Skeletal muscle satellite cell (primary cell): Measurements from ENCODE around the gene SCN2B.

Experiments
- H3K27me3 ChIP-seq: 2 replicates; pipeline ENCODE4 v1.7.0; 2013; ENCODE audit warnings: low read length; ENCODE audit not compliant: control insufficient read depth, insufficient read depth
- H3K36me3 ChIP-seq: 2 replicates; pipeline ENCODE4 v1.7.0; 2013; ENCODE audit warnings: mild to moderate bottlenecking, control low read depth, low read length; ENCODE audit not compliant: insufficient read depth
- H3K4me1 ChIP-seq: 2 replicates; pipeline ENCODE4 v1.7.0; 2013; ENCODE audit warnings: low read length; ENCODE audit not compliant: control insufficient read depth, insufficient read depth
- H3K4me2 ChIP-seq: 2 replicates; pipeline ENCODE4 v1.7.0; 2013; ENCODE audit warnings: mild to moderate bottlenecking, low read length
- H3K4me3 ChIP-seq: 2 replicates; pipeline ENCODE4 v1.7.0; 2013; ENCODE audit warnings: low read length
- H3K9ac ChIP-seq: 2 replicates; pipeline ENCODE4 v1.7.0; 2013; ENCODE audit warnings: mild to moderate bottlenecking, low read depth, low read length, moderate library complexity
- H3K9me3 ChIP-seq: replicated peaks from 2 replicates; pipeline ENCODE4 v1.7.0; 2013; ENCODE audit warnings: mild to moderate bottlenecking, control low read depth, low read length

The SCN2B gene

DNA sequence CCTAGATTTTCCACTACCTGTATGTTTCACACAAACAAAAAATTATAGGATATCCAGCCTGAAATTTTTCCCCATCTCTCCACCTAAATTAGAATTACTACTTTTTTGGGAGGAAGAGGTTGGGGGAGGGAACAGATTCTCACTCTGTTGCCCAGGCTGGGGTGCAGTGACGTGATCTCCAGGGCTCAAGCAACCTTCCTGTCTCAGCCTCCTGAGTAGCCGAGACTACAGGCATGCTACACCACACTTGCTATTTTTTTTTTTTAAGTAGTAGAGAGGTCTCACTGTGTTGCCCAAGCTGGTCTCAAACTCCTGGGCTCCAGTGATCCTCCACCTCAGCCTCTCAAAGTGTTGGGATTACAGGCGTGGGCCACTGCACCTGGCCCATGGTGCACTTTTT, 38.8 kb upstream of the SCN2B start:
- H3K4me3 ChIP-seq: no peak overlapping the region
- no peaks in the 10 kb centered on the region for H3K4me1 ChIP-seq
- no peaks in the 10 kb centered on the region for H3K36me3 ChIP-seq
- no peak overlapping the region for H3K9ac ChIP-seq
- H3K27me3 ChIP-seq: peaks cover 69% of the 10 kb centered on the region
- no peak overlapping the region for H3K4me2 ChIP-seq
- H3K9me3 ChIP-seq: no peaks in the 10 kb centered on the region

DNA sequence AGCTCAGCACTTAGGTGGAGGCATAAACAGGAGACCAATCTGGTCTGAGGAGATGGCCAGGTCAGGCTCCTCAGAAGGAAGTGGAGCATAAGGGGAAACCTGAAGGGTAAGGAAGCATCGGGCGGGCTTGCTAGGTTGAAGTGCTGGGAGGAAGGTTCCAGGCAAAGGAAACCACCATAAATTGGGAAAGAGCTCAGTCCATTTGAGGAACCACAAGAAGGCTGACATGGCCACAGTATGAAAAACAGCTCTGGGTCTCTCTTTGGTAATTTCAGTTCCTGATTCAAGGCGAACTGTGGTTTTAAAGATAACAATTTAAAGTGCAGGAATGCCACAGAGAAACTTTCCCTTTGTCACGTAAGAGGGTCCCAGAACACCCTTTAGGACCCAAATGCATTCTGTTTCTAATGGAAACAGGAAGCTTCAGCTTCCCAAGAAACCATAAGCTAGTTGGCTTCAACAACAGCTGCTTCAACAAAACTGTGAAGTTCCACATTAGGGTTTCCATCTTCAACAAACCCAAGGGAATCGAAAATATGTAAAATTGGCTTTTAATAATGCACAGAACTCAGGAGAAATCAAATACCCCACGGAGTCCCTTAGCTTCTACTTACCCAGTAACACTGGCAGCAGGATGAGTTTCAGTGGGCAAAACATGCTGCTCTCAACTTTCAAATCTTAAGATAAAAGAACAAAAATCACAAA, 37.9 kb upstream of the SCN2B start:
- no peaks in the 10 kb centered on the region for H3K36me3 ChIP-seq
- H3K27me3 ChIP-seq: peaks cover 67% of the 10 kb centered on the region
- H3K9me3 ChIP-seq: no peaks in the 10 kb centered on the region
- H3K4me2 ChIP-seq: no peak overlapping the region
- H3K4me1 ChIP-seq: no peaks in the 10 kb centered on the region
- H3K4me3 ChIP-seq: no peak overlapping the region
- H3K9ac ChIP-seq: no peak overlapping the region

DNA sequence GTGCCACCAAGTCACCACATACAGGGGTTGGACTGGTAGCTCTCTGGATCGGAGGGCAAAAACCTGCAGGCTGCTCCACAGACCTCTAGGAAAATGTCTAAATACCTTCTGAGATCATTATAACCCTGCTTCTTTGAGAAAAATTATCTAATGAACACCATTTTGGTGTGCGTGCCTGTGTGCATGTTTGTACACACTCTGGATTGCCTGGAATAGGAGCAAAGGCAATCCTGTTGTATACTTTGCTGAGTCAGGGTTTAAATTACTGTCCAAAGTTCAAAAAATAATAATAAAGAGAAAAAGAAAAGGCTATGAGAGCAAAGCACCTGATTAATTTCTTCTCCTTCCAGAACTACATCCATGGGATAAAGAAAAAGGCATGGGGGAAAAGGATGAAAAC, 37.3 kb upstream of the SCN2B start:
- H3K4me3 ChIP-seq: no peak overlapping the region
- H3K36me3 ChIP-seq: no peaks in the 10 kb centered on the region
- no peak overlapping the region for H3K9ac ChIP-seq
- no peaks in the 10 kb centered on the region for H3K4me1 ChIP-seq
- H3K27me3 ChIP-seq: peaks cover 73% of the 10 kb centered on the region
- H3K9me3 ChIP-seq: no peaks in the 10 kb centered on the region
- no peak overlapping the region for H3K4me2 ChIP-seq

DNA sequence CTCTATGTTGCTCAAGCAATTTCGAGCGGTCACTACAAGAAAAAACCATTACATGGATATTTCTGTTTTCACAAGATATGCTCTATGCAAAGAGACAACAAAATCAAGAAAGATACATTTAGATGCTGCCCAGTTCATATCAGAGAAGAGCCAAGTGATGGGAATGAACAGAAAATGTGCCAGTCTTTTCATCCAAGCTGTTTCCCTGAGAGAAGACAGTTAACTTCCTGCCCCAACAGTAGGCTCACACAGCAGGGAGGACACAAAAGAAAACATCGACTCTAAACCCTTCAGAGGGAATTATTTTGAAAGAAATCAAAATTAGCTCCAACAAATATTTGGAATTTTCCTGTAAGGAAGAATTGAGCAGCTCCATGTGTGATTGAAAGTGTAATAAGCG, 36.8 kb upstream of the SCN2B start:
- no peak overlapping the region for H3K4me3 ChIP-seq
- H3K9me3 ChIP-seq: no peaks in the 10 kb centered on the region
- no peak overlapping the region for H3K9ac ChIP-seq
- H3K4me1 ChIP-seq: no peaks in the 10 kb centered on the region
- H3K36me3 ChIP-seq: no peaks in the 10 kb centered on the region
- H3K4me2 ChIP-seq: no peak overlapping the region
- H3K27me3 ChIP-seq: peaks cover 75% of the 10 kb centered on the region

DNA sequence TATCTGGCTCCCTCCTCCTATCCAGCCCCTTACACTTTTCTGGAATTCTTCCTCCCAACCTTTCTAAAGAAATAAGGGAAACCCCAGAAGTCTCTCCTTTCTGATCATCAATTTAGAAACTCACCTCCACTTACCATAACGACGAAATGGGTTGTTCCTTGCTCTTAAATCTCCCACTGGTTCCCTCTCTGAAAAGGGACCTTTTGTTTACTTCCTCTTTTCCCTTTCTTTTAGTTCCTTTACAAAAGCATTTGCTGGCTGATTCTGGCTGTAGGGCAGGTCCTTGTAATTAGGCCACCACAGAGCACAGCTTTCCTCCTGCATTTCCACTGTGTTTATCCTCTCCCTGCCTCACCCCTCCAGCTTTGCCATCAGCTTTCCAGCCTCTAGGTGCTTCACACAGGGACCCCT, 36.3 kb upstream of the SCN2B start:
- H3K4me2 ChIP-seq: no peak overlapping the region
- no peaks in the 10 kb centered on the region for H3K4me1 ChIP-seq
- peaks cover 76% of the 10 kb centered on the region for H3K27me3 ChIP-seq
- no peaks in the 10 kb centered on the region for H3K9me3 ChIP-seq
- H3K9ac ChIP-seq: no peak overlapping the region
- H3K36me3 ChIP-seq: no peaks in the 10 kb centered on the region
- no peak overlapping the region for H3K4me3 ChIP-seq

DNA sequence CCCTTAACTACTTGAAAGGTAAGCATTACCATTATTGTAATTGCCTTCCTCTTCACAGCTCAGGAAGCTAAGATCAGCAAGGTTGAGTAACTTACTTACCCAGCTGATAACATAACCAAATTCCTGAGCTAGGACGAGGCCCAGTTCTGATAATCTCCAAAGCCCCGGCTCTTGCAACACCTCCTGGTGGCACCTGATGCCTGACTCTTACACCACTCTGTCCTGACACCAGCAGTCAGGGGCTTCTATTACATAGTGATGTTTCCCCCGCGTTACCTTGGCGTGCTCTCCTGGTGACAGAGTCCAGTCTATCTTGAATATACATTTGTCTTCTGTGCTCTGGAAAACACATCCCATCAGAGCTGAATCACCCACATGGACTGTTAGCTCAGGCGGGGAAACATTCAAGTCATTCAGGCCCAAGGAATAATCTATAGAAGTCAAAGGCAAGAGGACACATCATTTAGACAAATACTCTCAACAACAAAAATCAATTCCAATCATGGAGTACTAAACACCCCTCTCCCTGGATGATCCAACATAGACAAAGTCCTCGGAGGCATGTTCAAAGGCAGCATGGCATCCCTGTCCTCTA, 35.8 kb upstream of the SCN2B start:
- H3K4me2 ChIP-seq: no peak overlapping the region
- H3K4me1 ChIP-seq: no peaks in the 10 kb centered on the region
- no peak overlapping the region for H3K9ac ChIP-seq
- H3K27me3 ChIP-seq: peaks cover 74% of the 10 kb centered on the region
- H3K9me3 ChIP-seq: no peaks in the 10 kb centered on the region
- H3K36me3 ChIP-seq: no peaks in the 10 kb centered on the region
- H3K4me3 ChIP-seq: no peak overlapping the region

DNA sequence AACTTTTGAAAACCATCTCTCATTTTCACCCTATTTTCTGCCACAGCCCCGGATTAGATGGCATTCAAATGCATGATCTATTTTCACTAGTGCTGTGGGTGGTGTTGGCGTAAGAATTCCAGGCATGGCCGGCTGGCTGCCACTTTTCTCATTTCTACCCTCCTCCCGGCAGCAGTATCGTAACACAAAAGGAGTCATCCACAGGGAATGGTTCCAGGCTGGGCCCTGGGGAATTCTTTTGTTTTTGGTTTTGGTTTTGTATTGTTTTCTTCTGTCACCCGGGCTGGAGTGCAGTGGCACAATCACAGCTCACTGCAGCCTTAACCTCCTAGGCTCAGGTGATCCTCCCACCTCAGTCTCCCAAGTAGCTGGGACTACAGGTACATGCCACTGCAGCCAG, 34.6 kb upstream of the SCN2B start:
- Histone ChIP-seq H3K27me3 (peaks cover 73% of the 10 kb centered on the region), H3K4me1 (no peaks in the 10 kb centered on the region), H3K4me3 (no peak overlapping the region), H3K4me2 (no peak overlapping the region), H3K9me3 (no peaks in the 10 kb centered on the region), H3K36me3 (no peaks in the 10 kb centered on the region), H3K9ac (no peak overlapping the region)

DNA sequence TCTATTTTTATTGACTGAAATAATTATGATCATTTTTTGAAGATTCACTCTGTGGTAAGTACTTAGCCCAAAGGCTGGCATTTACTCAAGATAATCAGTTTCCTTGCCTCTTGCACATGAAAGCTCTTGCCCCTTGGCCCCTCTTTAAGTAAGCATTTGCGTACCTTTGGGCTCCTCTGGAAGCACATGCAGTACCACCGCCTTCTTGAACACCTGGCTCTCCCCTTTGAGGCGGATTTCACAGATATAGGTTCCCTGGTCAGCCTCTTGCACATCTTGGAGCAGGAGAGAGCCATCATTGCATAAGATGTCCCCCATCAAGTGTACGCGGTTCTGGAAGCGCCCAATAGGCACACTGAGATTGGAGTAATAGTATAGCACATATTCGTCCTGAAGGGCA, 33.9 kb upstream of the SCN2B start:
- Histone ChIP-seq H3K9ac (no peak overlapping the region), H3K4me2 (no peak overlapping the region), H3K4me3 (no peak overlapping the region), H3K9me3 (no peaks in the 10 kb centered on the region), H3K36me3 (no peaks in the 10 kb centered on the region), H3K4me1 (no peaks in the 10 kb centered on the region), H3K27me3 (peaks cover 68% of the 10 kb centered on the region)

DNA sequence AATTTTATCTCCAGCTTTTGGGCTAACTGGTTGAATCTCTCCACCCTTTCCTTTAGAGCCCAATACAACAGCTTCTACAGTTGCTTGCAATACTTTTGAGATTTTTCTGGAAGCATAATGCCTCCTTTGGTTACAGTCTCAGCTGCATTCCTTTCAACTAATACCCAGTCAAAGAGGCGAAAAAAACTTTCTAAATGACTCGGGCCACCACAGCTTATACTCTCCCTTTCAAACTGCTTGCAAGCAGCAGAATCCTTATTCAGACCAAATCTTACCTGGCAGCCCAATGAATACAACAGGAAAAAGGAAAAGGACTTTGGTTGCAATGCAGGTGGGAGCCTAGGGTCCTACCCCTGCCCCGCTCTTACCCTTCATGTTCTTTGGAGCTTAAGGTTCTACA, 32.6 kb upstream of the SCN2B start:
- Histone ChIP-seq H3K4me1 (no peaks in the 10 kb centered on the region), H3K4me3 (no peak overlapping the region), H3K27me3 (peaks cover 61% of the 10 kb centered on the region)

DNA sequence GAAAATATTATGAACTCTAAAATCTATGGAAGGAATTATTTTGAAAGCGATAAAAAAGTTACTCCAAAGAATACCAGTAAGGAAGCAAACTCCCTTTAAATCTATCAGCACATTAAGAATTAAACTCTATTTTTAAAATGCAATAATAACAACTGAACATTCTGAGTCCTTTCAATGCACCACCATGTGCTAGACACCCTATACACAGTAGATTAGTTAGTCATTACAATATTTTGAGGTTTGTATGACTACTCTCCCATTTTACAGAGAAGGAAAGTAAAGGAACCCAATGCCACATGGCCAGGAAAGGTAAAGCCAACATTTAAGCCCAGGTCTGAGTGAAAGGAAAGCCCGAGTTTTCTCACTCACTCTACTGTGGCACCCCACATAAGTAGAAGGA, 30.6 kb upstream of the SCN2B start:
- H3K4me3 ChIP-seq: no peak overlapping the region
- H3K36me3 ChIP-seq: no peaks in the 10 kb centered on the region
- no peak overlapping the region for H3K9ac ChIP-seq
- H3K9me3 ChIP-seq: no peaks in the 10 kb centered on the region
- no peaks in the 10 kb centered on the region for H3K4me1 ChIP-seq
- H3K27me3 ChIP-seq: peaks cover 58% of the 10 kb centered on the region
- no peak overlapping the region for H3K4me2 ChIP-seq

More for the DNA sequence above, 32.6 kb upstream of the SCN2B start:
- Histone ChIP-seq H3K36me3 (no peaks in the 10 kb centered on the region), H3K9ac (no peak overlapping the region), H3K9me3 (no peaks in the 10 kb centered on the region), H3K4me2 (no peak overlapping the region)

DNA sequence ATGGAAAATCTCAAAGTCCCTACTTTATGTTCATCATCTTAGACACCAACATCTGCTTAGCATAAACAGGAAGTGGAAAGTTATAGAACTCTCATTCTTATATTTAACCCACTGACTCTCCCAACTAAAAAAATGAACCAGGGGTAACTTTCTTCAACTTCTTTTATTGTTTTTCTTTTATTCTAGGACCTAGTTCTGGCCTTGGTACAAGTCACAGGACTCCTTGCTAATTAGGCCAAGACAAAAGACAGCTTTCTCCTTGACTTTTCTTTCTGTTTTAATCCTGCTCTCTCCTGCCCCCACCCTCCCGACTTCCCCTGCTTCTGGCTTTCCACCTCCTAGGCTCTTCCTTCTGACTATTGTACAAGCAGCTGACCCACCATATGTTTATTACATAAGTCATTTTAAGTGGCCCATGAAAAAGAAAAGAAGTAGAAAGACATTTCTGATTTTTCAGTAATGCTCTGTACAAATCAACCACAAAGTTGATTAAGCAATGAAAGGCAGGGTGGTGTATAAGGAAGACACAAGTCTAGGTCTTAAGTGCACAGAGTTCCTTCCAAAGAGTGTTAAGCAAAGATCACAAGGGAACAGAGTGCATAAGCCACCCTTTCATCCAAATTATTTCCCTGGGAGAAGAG, 30.1 kb upstream of the SCN2B start:
- peaks cover 58% of the 10 kb centered on the region for H3K27me3 ChIP-seq
- H3K9me3 ChIP-seq: no peaks in the 10 kb centered on the region
- no peaks in the 10 kb centered on the region for H3K36me3 ChIP-seq
- no peaks in the 10 kb centered on the region for H3K4me1 ChIP-seq
- no peak overlapping the region for H3K4me2 ChIP-seq
- H3K9ac ChIP-seq: no peak overlapping the region
- H3K4me3 ChIP-seq: no peak overlapping the region
